Activated CD8-positive, alpha-beta memory T cell treated with anti-CD3 and anti-CD28 coated beads, Interleukin-2, amount 10 ng/mL, durations not matched to agents 7 days and 5 days (primary cell): ENCODE data around the gene TMEM63A. TPM values are rescaled to one million over a fixed set of nuclear protein-coding genes. Genes with fewer than 3 reads are reported as not detected.

Source experiments
- ATAC-seq: fragments of 150-1000 bp; cut with Tn5 transposase; one replicate; pipeline ENCODE4 v1.10.0; 2021; ENCODE audit warnings: moderate library complexity
- CTCF ChIA-PET: fragments of 350-600 bp; sonication (Branson Sonifier 250); formaldehyde crosslinking; loops from one replicate; lab custom pipeline; 2021; ENCODE audit warnings: antibody characterized with exemption; lab: Charles Lee
- DNase-seq: peaks from one replicate; pipeline ENCODE4 v3.0.0-alpha.2; 2020
- H3K27ac Mint-ChIP-seq: one replicate; pipeline ENCODE4 v1.8.0; 2021; ENCODE audit warnings: mild to moderate bottlenecking, mixed read lengths
- H3K27me3 Mint-ChIP-seq: one replicate; pipeline ENCODE4 v1.8.0; 2021; ENCODE audit warnings: mixed read lengths
- H3K36me3 Mint-ChIP-seq: one replicate; pipeline ENCODE4 v1.8.0; 2021; ENCODE audit warnings: mild to moderate bottlenecking, mixed read lengths
- H3K4me1 Mint-ChIP-seq: one replicate; pipeline ENCODE4 v1.8.0; 2021; ENCODE audit warnings: mixed read lengths
- H3K4me3 Mint-ChIP-seq: one replicate; pipeline ENCODE4 v1.8.0; 2021; ENCODE audit warnings: mild to moderate bottlenecking, moderate library complexity, mixed read lengths
- H3K9me3 Mint-ChIP-seq: one replicate; pipeline ENCODE4 v1.8.0; 2022; ENCODE audit warnings: low read depth, mixed read lengths
- total RNA-seq, 2 experiments: library from RNA; stranded (reverse); gene quantifications; one replicate each; pipeline ENCODE4 v1.2.3, GENCODE V29; 2021

TMEM63A gene
- total RNA-seq, 2 experiments from 2014 or later: 50.4 to 58.7 TPM

- ATAC-seq: no peak
- H3K4me1 Mint-ChIP-seq: peaks cover 37% of the 10 kb centered on the region
These were observed 36.1 kb upstream of the TMEM63A start for GRCh38 chr1:225918280-225918679.

DNA sequence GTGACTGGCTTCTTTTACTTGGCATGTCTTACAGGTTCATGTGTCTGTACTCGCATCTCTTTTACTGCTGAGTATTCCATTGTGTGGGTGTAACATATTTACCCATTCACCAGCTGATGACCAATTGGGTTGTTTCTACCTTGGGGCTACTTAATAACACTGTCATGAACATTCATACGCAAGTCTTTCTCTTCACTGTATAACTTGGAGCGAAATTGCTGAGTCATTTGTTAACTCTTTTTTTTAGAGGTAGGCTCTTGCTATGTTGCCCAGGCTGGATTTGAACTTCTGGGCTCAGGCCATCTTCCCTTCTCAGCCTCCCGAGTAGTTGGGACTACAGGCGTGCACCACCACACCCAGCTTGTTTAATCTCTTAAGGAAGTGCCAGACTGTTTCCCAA is 35.4 kb upstream of the TMEM63A start:
- H3K27ac Mint-ChIP-seq: peak overlapping the region; percentile 52
- no peak for DNase-seq
- peaks cover 29% of the 10 kb centered on the region for H3K36me3 Mint-ChIP-seq
- ATAC-seq: no peak
- CTCF ChIA-PET: interaction anchor here (1.2 to 1.3 kb wide), 2 partner anchors 46 to 449 kb away, joined by 3 read pairs; no protein-coding TSS in a partner anchor
- no peak overlapping the region for H3K4me3 Mint-ChIP-seq
- H3K4me1 Mint-ChIP-seq: peaks cover 33% of the 10 kb centered on the region
- no peaks in the 10 kb centered on the region for H3K27me3 Mint-ChIP-seq
- no peaks in the 10 kb centered on the region for H3K9me3 Mint-ChIP-seq

More at GRCh38 chr1:225918280-225918679, 36.1 kb upstream of the TMEM63A start:
- Mint-ChIP-seq H3K27me3 (no peaks in the 10 kb centered on the region), H3K4me3 (no peak overlapping the region), H3K36me3 (peaks cover 29% of the 10 kb centered on the region), H3K9me3 (no peaks in the 10 kb centered on the region), H3K27ac (no peak overlapping the region)
- CTCF ChIA-PET: interaction anchor here (0.7 to 1.3 kb wide), 3 partner anchors 45 to 449 kb away, joined by 3 read pairs; no protein-coding TSS in a partner anchor
- DNase-seq: no peak

- Mint-ChIP-seq H3K4me3 (no peak overlapping the region), H3K36me3 (peaks cover 29% of the 10 kb centered on the region), H3K27me3 (no peaks in the 10 kb centered on the region), H3K4me1 (peaks cover 29% of the 10 kb centered on the region), H3K27ac (no peak overlapping the region), H3K9me3 (no peaks in the 10 kb centered on the region)
- ATAC-seq (no peak), DNase-seq (no peak)
- CTCF ChIA-PET: interaction anchor here (1.2 to 1.3 kb wide), 2 partner anchors 46 to 448 kb away, joined by 3 read pairs; no protein-coding TSS in a partner anchor
These were observed 34.9 kb upstream of the TMEM63A start for GRCh38 chr1:225917101-225917500.

- DNase-seq (no peak), ATAC-seq (no peak)
- H3K27me3 Mint-ChIP-seq: no peaks in the 10 kb centered on the region
- peaks cover 20% of the 10 kb centered on the region for H3K4me1 Mint-ChIP-seq
- no peak overlapping the region for H3K4me3 Mint-ChIP-seq
- no peaks in the 10 kb centered on the region for H3K9me3 Mint-ChIP-seq
- CTCF ChIA-PET: interaction anchor here (1.0 to 1.1 kb wide), 2 partner anchors 138 to 441 kb away, joined by 3 to 5 read pairs; no protein-coding TSS in a partner anchor
- H3K27ac Mint-ChIP-seq: no peak overlapping the region
- H3K36me3 Mint-ChIP-seq: peaks cover 25% of the 10 kb centered on the region
These were observed 33.4 kb upstream of the TMEM63A start for GRCh38 chr1:225915538-225915991.

DNA sequence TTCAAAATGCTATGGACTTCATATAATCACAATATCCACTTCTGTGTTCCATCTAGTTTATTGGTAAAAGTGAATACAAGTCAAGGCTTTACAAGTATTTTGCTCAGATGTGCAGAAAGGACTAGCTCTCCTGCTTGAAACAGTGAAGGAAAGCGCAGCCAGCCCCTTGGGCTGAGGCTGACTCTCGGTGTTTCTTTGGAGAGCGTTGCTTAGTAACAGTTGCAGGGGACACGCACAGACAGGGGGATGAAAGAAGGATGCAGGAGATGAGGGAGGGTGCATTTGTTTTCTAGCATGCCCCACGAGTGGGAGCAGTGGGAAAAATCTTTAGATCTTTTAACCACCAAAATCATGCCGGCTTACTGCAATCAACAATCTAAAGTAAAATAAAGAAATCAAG is 32.8 kb upstream of the TMEM63A start:
- H3K4me3 Mint-ChIP-seq: no peak overlapping the region
- peaks cover 20% of the 10 kb centered on the region for H3K36me3 Mint-ChIP-seq
- ATAC-seq (no peak), DNase-seq (no peak)
- H3K9me3 Mint-ChIP-seq: no peaks in the 10 kb centered on the region
- no peaks in the 10 kb centered on the region for H3K27me3 Mint-ChIP-seq
- CTCF ChIA-PET: interaction anchor here (1.1 kb wide), 1 partner anchor 138 kb away, joined by 3 read pairs; no protein-coding TSS in a partner anchor
- peaks cover 14% of the 10 kb centered on the region for H3K4me1 Mint-ChIP-seq
- H3K27ac Mint-ChIP-seq: no peak overlapping the region

- ATAC-seq (no peak), DNase-seq (no peak)
- no peaks in the 10 kb centered on the region for H3K27me3 Mint-ChIP-seq
- CTCF ChIA-PET: interaction anchor here (1.2 kb wide), 2 partner anchors 32 to 439 kb away, joined by 3 read pairs; partner anchors contain the start of gene TMEM63A
- H3K27ac Mint-ChIP-seq: no peak overlapping the region
- H3K4me3 Mint-ChIP-seq: no peak overlapping the region
- H3K36me3 Mint-ChIP-seq: peaks cover 15% of the 10 kb centered on the region
- peaks cover 10% of the 10 kb centered on the region for H3K4me1 Mint-ChIP-seq
- H3K9me3 Mint-ChIP-seq: no peaks in the 10 kb centered on the region
These were observed 32.2 kb upstream of the TMEM63A start for GRCh38 chr1:225914391-225914790.

DNA sequence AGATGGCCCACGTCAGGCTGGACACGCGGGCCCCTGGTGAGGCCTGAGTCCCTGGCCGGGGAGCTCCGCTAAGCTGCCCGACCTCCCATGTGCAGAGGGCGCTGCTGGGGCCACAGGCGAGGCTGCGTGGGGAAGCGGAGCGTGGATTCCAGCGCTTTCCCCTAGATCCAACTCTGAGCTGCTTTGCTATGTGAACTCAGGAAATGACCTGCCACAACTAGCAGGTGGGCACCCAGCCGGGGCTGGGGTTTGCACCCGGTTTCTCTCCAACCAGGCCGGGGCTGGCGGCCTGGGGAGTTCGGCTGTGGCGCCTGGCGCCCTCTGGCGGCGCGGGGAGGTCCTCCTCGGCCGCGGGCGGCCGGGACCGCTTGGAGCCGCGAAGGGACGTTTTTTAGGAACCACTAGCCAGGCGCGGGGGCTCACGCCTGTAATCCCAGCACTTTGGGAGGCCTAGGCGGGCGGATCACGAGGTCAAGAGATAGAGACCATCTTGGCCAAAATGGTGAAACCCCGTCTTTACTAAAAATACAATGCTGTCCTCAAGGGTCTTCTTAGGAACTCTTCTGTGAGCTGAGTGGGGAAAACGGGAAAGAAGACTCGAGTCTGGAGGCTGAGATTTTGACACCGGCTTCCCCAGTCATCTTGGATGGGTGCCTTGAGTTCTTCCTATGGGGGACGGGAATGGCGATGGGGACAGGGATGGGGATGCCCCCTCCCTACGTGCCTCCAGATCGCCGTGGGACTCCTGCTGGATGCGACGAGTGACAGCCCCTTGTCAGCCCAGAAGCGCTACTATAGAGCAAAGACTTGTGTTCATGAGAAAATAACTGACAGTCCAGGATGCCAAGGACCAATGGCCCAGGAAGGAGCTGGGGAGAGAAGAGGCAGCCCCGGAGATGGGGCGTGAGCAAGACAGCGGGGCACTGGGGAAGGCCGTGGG is 29.3 kb upstream of the TMEM63A start:
- Mint-ChIP-seq H3K9me3 (no peaks in the 10 kb centered on the region), H3K27me3 (no peaks in the 10 kb centered on the region), H3K4me3 (no peak overlapping the region), H3K36me3 (no peaks in the 10 kb centered on the region), H3K27ac (no peak overlapping the region), H3K4me1 (no peaks in the 10 kb centered on the region)
- CTCF ChIA-PET: interaction anchor here (0.6 to 5.1 kb wide), 28 partner anchors 9 to 438 kb away, joined by 3 to 39 read pairs (median 4); partner anchors contain the start of genes EPHX1, PYCR2, SRP9 and TMEM63A
- peak; percentile 74 for DNase-seq
- peak; percentile 93 for ATAC-seq

DNA sequence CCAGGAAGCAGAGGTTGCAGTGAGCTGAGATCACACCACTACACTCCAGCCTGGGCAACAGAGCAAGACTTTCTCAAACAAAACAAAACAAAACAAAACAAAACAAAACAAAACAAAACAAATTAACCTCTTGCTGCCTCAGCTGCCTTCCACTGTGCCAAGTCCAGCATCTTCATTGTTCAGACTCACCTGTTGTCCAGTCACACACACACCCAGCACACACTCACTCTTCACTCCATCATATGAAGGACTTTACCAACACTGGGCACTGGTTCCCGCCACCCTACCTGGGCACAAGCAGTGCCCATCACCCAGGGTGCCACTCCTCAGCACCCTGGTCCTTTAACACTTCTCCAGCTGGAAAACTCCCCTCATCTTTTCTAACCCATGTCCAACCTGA is 27.3 kb upstream of the TMEM63A start:
- ATAC-seq: no peak
- DNase-seq: no peak
- Mint-ChIP-seq H3K4me3 (no peak overlapping the region), H3K4me1 (no peaks in the 10 kb centered on the region), H3K9me3 (no peaks in the 10 kb centered on the region), H3K36me3 (no peaks in the 10 kb centered on the region), H3K27me3 (no peaks in the 10 kb centered on the region), H3K27ac (no peak overlapping the region)
- CTCF ChIA-PET: interaction anchor here (1.3 to 5.1 kb wide), 5 partner anchors 12 to 433 kb away, joined by 3 to 39 read pairs (median 34); partner anchors contain the start of genes PYCR2 and TMEM63A

GRCh38 chr1:225908773-225909172 is 26.6 kb upstream of the TMEM63A start:
- H3K36me3 Mint-ChIP-seq: no peaks in the 10 kb centered on the region
- H3K27ac Mint-ChIP-seq: no peak overlapping the region
- DNase-seq (no peak), ATAC-seq (no peak)
- H3K4me1 Mint-ChIP-seq: no peaks in the 10 kb centered on the region
- peaks cover 3% of the 10 kb centered on the region for H3K27me3 Mint-ChIP-seq
- CTCF ChIA-PET: interaction anchor here (1.3 to 5.1 kb wide), 4 partner anchors 11 to 432 kb away, joined by 3 to 39 read pairs (median 18); partner anchors contain the start of gene TMEM63A
- H3K9me3 Mint-ChIP-seq: no peaks in the 10 kb centered on the region
- no peak overlapping the region for H3K4me3 Mint-ChIP-seq

DNA sequence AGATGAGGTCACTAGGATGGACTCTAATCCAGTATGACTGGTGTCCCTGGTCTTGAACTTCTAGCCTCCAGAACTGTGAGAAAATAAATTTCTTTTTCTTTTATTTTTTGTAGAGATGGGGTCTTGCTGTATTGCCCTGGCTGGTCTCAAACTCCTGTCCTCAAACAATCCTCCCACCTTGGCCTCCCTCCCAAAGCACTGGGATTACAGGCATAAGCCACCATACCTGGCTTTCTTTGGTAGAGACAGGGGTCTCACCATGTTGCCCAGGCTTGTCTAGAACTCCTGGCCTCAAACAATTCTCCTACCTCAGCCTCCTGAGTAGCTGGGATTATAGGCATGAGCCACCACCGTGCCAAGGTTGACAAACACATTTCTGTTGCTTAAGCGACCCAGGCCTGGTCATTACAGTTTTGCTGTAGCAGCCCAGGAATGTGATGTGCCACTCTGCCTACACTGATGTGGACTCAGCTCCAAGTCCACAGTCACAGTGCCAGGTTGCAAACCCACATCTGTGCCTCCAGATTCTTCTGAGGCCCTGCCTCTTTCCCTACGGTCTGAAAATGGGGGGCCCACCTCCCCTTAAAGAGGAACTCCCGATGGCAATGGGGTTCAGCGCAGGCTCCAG is 25.9 kb upstream of the TMEM63A start:
- no peak overlapping the region for H3K27ac Mint-ChIP-seq
- H3K9me3 Mint-ChIP-seq: no peaks in the 10 kb centered on the region
- peaks cover 8% of the 10 kb centered on the region for H3K27me3 Mint-ChIP-seq
- CTCF ChIA-PET: interaction anchor here (0.6 to 5.1 kb wide), 2 partner anchors 27 to 106 kb away, joined by 3 to 34 read pairs; partner anchors contain the start of gene TMEM63A
- H3K36me3 Mint-ChIP-seq: no peaks in the 10 kb centered on the region
- ATAC-seq (no peak), DNase-seq (no peak)
- no peaks in the 10 kb centered on the region for H3K4me1 Mint-ChIP-seq
- H3K4me3 Mint-ChIP-seq: no peak overlapping the region

- Mint-ChIP-seq H3K4me3 (no peak overlapping the region), H3K9me3 (no peaks in the 10 kb centered on the region), H3K27ac (no peak overlapping the region), H3K27me3 (peaks cover 11% of the 10 kb centered on the region), H3K4me1 (no peaks in the 10 kb centered on the region), H3K36me3 (no peaks in the 10 kb centered on the region)
- ATAC-seq: no peak
- CTCF ChIA-PET: interaction anchor here (5.1 kb wide), 1 partner anchor 26 kb away, joined by 34 read pairs; the partner anchor contains the start of gene TMEM63A
- no peak for DNase-seq
These were observed 25.2 kb upstream of the TMEM63A start for GRCh38 chr1:225907341-225907740.

DNA sequence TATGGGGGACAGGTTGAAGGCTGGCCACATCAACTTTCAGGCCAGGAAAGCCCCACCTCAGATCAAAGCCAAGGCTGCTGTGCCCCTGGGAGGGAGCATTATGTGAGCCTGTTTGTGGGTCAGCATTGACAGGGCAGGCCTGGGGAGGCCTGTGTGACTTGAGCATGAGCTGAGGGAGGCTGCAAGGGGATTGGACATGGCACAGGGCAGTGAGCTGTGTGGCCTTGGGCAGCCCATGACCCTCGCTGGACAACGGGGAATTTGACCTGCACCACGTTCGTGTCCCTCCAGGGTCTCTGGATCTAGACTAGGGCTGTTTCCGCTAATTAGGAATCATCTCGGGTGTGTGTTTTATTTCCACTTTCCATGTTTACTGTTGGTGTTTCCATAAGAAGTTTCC is 24.3 kb upstream of the TMEM63A start:
- CTCF ChIA-PET: interaction anchor here (1.2 kb wide), 1 partner anchor 24 kb away, joined by 3 read pairs; the partner anchor contains the start of gene TMEM63A
- no peak overlapping the region for H3K4me3 Mint-ChIP-seq
- no peak overlapping the region for H3K27ac Mint-ChIP-seq

GRCh38 chr1:225903623-225904022 is 21.4 kb upstream of the TMEM63A start:
- H3K27ac Mint-ChIP-seq: no peak overlapping the region
- DNase-seq (no peak), ATAC-seq (peak; percentile 11)
- CTCF ChIA-PET: interaction anchor here (0.7 to 1.0 kb wide), 2 partner anchors 117 to 423 kb away, joined by 3 read pairs; no protein-coding TSS in a partner anchor
- peaks cover 3% of the 10 kb centered on the region for H3K4me1 Mint-ChIP-seq
- peaks cover 17% of the 10 kb centered on the region for H3K27me3 Mint-ChIP-seq
- no peak overlapping the region for H3K4me3 Mint-ChIP-seq
- H3K36me3 Mint-ChIP-seq: no peaks in the 10 kb centered on the region
- H3K9me3 Mint-ChIP-seq: no peaks in the 10 kb centered on the region

More for the DNA sequence above, 24.3 kb upstream of the TMEM63A start:
- H3K9me3 Mint-ChIP-seq: no peaks in the 10 kb centered on the region
- DNase-seq (no peak), ATAC-seq (no peak)
- H3K36me3 Mint-ChIP-seq: no peaks in the 10 kb centered on the region
- H3K4me1 Mint-ChIP-seq: no peaks in the 10 kb centered on the region
- H3K27me3 Mint-ChIP-seq: peaks cover 13% of the 10 kb centered on the region
